Measurements from ENCODE around the gene KRTAP12-4. TPM values are rescaled to one million over a fixed set of nuclear protein-coding genes. Genes with fewer than 3 reads are reported as not detected.

The KRTAP12-4 gene, protein sequence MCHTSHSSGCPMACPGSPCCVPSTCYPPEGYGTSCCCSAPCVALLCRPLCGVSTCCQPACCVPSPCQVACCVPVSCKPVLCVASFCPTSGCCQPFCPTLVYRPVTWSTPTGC
- total RNA-seq (2021; ENCODE audit: unreplicated experiment): not detected
- not detected for polyA plus RNA-seq (2012; ENCODE audit: insufficient read length)
- Bru-seq, nascent RNA: not detected
- BruChase-seq, experiment 1, labeled RNA remaining after a 2-hour chase: not detected
- not detected for BruChase-seq, experiment 2, labeled RNA remaining after a 6-hour chase
- long read RNA-seq: 0 reads

DNA sequence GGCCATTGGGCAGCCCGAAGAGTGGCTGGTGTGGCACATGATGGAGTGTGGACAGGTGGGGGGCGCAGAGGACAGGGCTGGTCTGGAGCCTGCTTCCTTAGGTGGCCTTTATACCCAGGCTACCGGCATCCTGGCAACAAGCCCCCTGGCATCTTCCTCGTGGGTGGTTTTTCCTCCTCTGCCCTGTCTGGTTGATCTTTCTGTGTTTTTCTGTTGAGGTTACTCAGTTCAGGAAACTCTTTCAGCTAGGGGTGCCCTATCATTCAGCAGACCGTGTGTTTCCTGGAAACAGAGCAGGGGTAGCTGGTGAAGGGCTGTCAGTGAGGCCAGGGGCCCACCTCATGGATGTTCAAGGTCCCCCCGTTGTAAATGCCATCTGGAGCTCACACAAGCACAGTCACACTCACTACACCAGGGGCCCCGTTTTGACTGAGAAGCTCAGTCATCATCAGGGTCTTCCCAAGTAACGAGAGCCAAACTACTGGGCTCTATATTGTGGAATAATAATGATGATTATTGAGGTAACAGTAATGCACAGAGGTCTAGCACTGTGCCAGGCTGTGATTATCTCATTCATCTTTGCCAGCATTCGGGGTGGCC is at the start of gene KRTAP12-4:
TSS of gene KRTAP12-4 (minus strand) at position 84 of the 600 bp plus-strand sequence. CDS start at position 39, 45 bp downstream.
- CTCF ChIA-PET: no interaction called here
- no peak for ATAC-seq

DNA sequence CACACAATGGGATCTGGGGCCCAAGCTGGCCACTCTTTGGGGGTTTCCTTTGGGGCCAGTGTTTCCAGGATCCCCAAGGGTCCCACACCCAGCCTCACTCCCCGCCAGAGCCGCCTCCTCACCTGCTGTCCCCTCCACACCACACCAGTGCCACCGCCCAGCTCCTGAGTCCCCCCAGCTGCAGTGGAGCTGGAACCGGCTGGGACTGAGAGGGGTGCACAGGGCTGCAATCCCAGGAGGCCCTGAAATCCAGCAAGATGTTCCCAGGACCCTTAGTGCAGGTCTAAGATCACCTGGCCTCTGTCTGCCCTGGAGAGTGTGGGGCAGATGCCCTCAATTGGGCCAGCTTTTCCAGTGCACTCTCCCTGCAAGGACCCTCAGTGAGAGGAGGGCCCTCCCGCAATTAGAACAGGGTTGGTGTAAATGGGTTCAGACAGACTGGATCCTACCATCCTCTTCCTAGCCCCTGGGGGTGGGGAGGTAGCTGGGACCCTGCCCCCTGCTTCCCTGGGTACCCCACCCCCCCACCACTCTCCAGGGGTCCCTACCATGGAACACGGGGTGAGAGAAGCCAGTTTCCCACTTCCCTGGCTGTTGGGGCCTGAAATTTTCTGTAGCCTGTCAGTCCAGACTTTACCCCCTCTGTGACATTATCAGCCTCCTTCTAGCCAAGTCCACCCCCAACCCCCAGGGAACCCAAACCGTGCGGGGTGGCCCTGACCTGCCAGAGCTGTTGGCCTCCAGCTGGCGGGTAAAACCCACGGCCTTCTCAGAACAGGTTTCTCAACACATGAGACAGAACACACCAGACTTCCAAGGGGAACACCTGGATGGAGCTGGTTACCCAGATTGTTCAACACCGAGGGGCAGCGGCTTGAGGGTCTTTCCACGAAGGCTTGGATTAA is 49.5 kb upstream of the KRTAP12-4 start:
- Histone ChIP-seq H3K27ac (ENCODE audit: low read length) (no peak overlapping the region), H3K4me1 (ENCODE audit: control insufficient read depth, insufficient read depth, low read length) (no peaks in the 10 kb centered on the region; the same call in 1 of the 2 replicates), H3K27me3 (ENCODE audit: control insufficient read depth, insufficient read depth, low read length) (no peaks in the 10 kb centered on the region), H3K9me3 (ENCODE audit: control insufficient read depth, insufficient read depth, low read depth, low read length) (no peaks in the 10 kb centered on the region), H3K36me3 (ENCODE audit: control insufficient read depth, insufficient read depth, low read length) (no peaks in the 10 kb centered on the region), H3K4me3 (ENCODE audit: low read depth in 2 of 2, low read length in 2 of 2) (no peak overlapping the region)
- TF ChIP-seq, protein P1, sequence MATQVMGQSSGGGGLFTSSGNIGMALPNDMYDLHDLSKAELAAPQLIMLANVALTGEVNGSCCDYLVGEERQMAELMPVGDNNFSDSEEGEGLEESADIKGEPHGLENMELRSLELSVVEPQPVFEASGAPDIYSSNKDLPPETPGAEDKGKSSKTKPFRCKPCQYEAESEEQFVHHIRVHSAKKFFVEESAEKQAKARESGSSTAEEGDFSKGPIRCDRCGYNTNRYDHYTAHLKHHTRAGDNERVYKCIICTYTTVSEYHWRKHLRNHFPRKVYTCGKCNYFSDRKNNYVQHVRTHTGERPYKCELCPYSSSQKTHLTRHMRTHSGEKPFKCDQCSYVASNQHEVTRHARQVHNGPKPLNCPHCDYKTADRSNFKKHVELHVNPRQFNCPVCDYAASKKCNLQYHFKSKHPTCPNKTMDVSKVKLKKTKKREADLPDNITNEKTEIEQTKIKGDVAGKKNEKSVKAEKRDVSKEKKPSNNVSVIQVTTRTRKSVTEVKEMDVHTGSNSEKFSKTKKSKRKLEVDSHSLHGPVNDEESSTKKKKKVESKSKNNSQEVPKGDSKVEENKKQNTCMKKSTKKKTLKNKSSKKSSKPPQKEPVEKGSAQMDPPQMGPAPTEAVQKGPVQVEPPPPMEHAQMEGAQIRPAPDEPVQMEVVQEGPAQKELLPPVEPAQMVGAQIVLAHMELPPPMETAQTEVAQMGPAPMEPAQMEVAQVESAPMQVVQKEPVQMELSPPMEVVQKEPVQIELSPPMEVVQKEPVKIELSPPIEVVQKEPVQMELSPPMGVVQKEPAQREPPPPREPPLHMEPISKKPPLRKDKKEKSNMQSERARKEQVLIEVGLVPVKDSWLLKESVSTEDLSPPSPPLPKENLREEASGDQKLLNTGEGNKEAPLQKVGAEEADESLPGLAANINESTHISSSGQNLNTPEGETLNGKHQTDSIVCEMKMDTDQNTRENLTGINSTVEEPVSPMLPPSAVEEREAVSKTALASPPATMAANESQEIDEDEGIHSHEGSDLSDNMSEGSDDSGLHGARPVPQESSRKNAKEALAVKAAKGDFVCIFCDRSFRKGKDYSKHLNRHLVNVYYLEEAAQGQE (IDR thresholded peaks at IDR 0.05; ENCODE audit: insufficient read depth in 1 of 2, low read depth in 2 of 2, low read length in 1 of 2): no peak
- no peak for TF ChIP-seq TCF7L2 (IDR thresholded peaks at IDR 0.05; ENCODE audit: low read depth, low read length)
- TF ChIP-seq, protein P2, sequence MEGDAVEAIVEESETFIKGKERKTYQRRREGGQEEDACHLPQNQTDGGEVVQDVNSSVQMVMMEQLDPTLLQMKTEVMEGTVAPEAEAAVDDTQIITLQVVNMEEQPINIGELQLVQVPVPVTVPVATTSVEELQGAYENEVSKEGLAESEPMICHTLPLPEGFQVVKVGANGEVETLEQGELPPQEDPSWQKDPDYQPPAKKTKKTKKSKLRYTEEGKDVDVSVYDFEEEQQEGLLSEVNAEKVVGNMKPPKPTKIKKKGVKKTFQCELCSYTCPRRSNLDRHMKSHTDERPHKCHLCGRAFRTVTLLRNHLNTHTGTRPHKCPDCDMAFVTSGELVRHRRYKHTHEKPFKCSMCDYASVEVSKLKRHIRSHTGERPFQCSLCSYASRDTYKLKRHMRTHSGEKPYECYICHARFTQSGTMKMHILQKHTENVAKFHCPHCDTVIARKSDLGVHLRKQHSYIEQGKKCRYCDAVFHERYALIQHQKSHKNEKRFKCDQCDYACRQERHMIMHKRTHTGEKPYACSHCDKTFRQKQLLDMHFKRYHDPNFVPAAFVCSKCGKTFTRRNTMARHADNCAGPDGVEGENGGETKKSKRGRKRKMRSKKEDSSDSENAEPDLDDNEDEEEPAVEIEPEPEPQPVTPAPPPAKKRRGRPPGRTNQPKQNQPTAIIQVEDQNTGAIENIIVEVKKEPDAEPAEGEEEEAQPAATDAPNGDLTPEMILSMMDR (IDR thresholded peaks at IDR 0.05): no peak
- no peak for TF ChIP-seq SIN3A (IDR thresholded peaks at IDR 0.05; ENCODE audit: borderline replicate concordance, insufficient read depth, low read depth, low read length)
- no peak for TF ChIP-seq POLR2AphosphoS5 (IDR thresholded peaks at IDR 0.05; ENCODE audit: low read depth, low read length)
- ATAC-seq: no peak
- BruUV-seq (replicated peaks): no TSS peak
- intact Hi-C loops (cut with micrococcal nuclease; ENCODE audit: unreplicated experiment): no loop called here
- in situ Hi-C loops (cut with HindIII; ENCODE audit: low pct_unique_long_range_greater_than_20kb, low sequenced_read_pairs): no loop called here
- DNase-seq (ENCODE audit: low read depth, low spot score): no peak
- CTCF ChIA-PET: no interaction called here
- POLR2A ChIA-PET: no interaction called here

More for the DNA sequence above, at the start of gene KRTAP12-4:
- intact Hi-C loops (cut with micrococcal nuclease; ENCODE audit: unreplicated experiment): no loop called here
- in situ Hi-C loops (cut with HindIII; ENCODE audit: low pct_unique_long_range_greater_than_20kb, low sequenced_read_pairs): no loop called here
- H3K27ac ChIP-seq (ENCODE audit: low read length): no peak within 1 kb of the TSS
- no peaks in the 10 kb centered on the region for H3K36me3 ChIP-seq (ENCODE audit: control insufficient read depth, insufficient read depth, low read length)
- no peaks in the 10 kb centered on the region for H3K9me3 ChIP-seq (ENCODE audit: control insufficient read depth, insufficient read depth, low read depth, low read length)
- POLR2A ChIA-PET: interaction anchor here (0.6 kb wide), 1 partner anchor 9 kb away, joined by 5 read pairs; no protein-coding TSS in a partner anchor
- TF ChIP-seq, protein P1 (IDR thresholded peaks at IDR 0.05; ENCODE audit: insufficient read depth in 1 of 2, low read depth in 2 of 2, low read length in 1 of 2): no peak
- no peak for TF ChIP-seq POLR2AphosphoS5 (IDR thresholded peaks at IDR 0.05; ENCODE audit: low read depth, low read length)
- TF ChIP-seq TCF7L2 (IDR thresholded peaks at IDR 0.05; ENCODE audit: low read depth, low read length): no peak
- TF ChIP-seq, protein P2 (IDR thresholded peaks at IDR 0.05): no peak
- TF ChIP-seq SIN3A (IDR thresholded peaks at IDR 0.05; ENCODE audit: borderline replicate concordance, insufficient read depth, low read depth, low read length): no peak
- no peaks in the 10 kb centered on the region for H3K27me3 ChIP-seq (ENCODE audit: control insufficient read depth, insufficient read depth, low read length)
- DNase-seq (ENCODE audit: low read depth, low spot score): no peak
- no peak within 1 kb of the TSS for H3K4me3 ChIP-seq (ENCODE audit: low read depth in 2 of 2, low read length in 2 of 2)
- no TSS peak for BruUV-seq (replicated peaks)
- no peaks in the 10 kb centered on the region for H3K4me1 ChIP-seq (ENCODE audit: control insufficient read depth, insufficient read depth, low read length)
